ENCODE measurements around the gene RHBDD2. TPM values are rescaled to one million over a fixed set of nuclear protein-coding genes. Genes with fewer than 3 reads are reported as not detected.

Gene RHBDD2
- total and polyA plus RNA-seq, 2 donors (not counting 1 experiment from before 2014, with no cell fraction given) = 31.6 to 44.3 TPM

GRCh38 chr7:75891815-75892411 is 13.1 kb downstream of the RHBDD2 start:
- no peaks in the 10 kb centered on the region for H3K79me2 ChIP-seq (ENCODE audit: control insufficient read depth, insufficient read depth, low read length)
- no peak for DNase-seq
- no peaks in the 10 kb centered on the region for H3K27me3 Mint-ChIP-seq

More at GRCh38 chr7:75891815-75892411, 13.1 kb downstream of the RHBDD2 start:
- Histone ChIP-seq H3K9me3 (ENCODE audit: control extremely low read depth in 1 of 3, control insufficient read depth in 2 of 3, insufficient read depth in 1 of 3, low read length in 2 of 3) (no peaks in the 10 kb centered on the region), H3K36me3 (replicated peaks in 1 of 2; ENCODE audit: control extremely low read depth in 1 of 2, control insufficient read depth in 1 of 2, extremely low read depth in 1 of 2, insufficient read depth in 2 of 2, low read length in 1 of 2) (peaks cover 0 to 17% of the 10 kb centered on the region in 2 experiments), H3K27me3 (replicated peaks in 1 of 4; ENCODE audit: control extremely low read depth in 1 of 4, control insufficient read depth in 3 of 4, insufficient read depth in 4 of 4, low read length in 3 of 4) (no peaks in the 10 kb centered on the region), H2AFZ (ENCODE audit: insufficient read depth, low read depth, low read length, poor library complexity, severe bottlenecking) (no peak overlapping the region), H3K27ac (ENCODE audit: low read length in 2 of 2) (no peak overlapping the region), H3K4me1 (ENCODE audit: control insufficient read depth in 2 of 2, insufficient read depth in 2 of 2, low read length in 2 of 2) (no peaks in the 10 kb centered on the region), H4K20me1 (ENCODE audit: control insufficient read depth, insufficient read depth, low read length, poor library complexity, severe bottlenecking) (no peaks in the 10 kb centered on the region), H3K4me3 (ENCODE audit: control extremely low read depth in 1 of 5, extremely low read depth in 1 of 5, insufficient read depth in 1 of 5, low read depth in 2 of 5, low read length in 4 of 5) (no peak overlapping the region), H3K9ac (ENCODE audit: low read length) (no peak overlapping the region), H3K4me2 (replicated peaks; ENCODE audit: low read depth, low read length, poor library complexity, severe bottlenecking) (no peak overlapping the region)
- Mint-ChIP-seq H3K4me3 (no peak overlapping the region), H3K27ac (no peak overlapping the region), H3K9me3 (ENCODE audit: insufficient read depth) (no peaks in the 10 kb centered on the region), H3K4me1 (no peaks in the 10 kb centered on the region)
- no peak for ATAC-seq (ENCODE audit: low read depth)
- TF ChIP-seq CTCF (IDR thresholded peaks at IDR 0.05) (no peak), EZH2 (IDR thresholded peaks at IDR 0.05; ENCODE audit: borderline replicate concordance, insufficient read depth, low read depth, low read length, poor library complexity, severe bottlenecking) (no peak)
- WGBS (ENCODE audit: insufficient coverage) = 94% methylated on average over 7 of the region's 7 CpGs
- CTCF ChIA-PET = interaction anchor here (0.7 kb wide), 1 partner anchor 11 kb away, joined by 3 read pairs; no protein-coding TSS in a partner anchor
- POLR2A ChIA-PET = no interaction called here
- intact Hi-C loops (cut with micrococcal nuclease) = no loop called here
